ENCODE results near the gene DHX34. TPM values are rescaled to one million over a fixed set of nuclear protein-coding genes. Genes with fewer than 3 reads are reported as not detected.

The DHX34 gene
- total RNA-seq, 1 experiment from 2014 or later, result 10.4 TPM

DNA sequence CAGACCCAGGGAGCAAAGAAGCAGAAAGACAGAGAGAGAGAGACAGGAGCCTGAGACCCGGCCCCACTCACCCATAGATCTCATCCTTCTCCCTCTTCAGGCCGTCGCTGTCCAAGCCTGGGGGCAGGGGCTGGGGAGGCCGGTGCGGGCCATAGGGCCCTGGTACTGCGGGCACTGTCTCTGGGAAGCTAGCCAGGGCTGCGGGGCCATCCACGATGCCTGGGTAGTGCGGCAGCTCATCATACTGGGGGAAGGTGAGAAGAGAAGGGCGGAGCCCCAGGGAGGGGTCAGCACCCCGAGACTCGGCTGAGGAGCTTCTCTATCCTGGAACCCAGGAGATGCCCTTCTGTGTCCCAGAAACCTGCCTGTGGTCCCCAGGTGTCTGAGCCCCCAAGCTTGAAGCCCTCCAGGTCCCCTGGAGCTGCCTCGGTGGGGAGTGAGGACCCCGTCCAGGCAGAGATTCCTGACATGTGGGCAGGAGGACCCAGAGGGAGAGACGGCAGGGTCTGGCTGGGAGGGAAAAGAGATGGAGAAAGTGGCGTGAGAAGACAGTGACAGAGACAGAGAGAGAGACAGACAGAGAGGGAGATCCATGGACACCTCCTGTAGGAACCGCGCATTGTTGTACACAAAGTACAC is 68.1 kb downstream of the DHX34 start:
- no peak for DNase-seq (ENCODE audit: low spot score)

DNA sequence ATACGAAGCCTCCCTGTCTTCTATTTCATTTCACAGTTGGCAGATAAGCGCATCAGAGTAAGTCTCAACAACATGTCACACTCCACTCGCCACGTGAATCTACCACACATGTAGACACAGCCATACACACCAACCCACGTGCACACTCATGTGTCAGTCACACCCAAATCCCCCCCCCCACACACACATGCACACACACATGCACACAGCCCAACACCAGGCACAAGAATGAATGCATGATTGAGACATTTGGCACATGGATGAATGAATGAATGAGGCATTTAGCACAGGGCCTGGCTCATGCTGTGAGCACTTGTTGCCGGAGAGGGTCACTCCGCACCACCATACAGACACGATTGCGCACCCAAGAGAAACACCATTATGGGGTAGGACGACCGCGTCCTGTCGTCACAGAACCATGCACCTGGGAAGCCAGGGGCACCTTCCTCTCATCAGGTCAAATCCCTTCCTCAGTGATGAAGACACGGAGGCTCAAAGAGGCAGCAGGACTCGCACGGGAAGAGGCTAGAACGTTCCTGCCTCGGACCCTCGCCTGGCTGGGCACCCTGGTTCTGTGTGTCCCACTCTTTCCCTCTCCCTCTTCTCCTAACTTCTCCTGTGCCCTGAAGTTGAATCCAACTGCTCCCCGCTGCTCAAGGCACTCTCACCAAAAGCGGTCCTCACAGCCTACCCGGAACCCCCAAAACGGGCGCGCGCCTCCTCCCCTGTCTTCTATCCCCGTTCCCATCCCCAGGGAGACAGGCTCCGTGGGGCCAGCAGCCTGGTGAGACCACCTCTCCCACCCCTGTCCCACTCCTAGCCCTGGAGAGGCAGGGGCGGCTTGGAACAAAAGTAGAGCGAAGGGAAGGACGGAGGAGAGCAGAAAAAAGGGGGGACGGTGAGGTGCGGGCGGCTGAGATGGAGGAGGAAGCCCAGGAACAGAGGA is 68.9 kb downstream of the DHX34 start:
- DNase-seq (ENCODE audit: low spot score), result no peak

DNA sequence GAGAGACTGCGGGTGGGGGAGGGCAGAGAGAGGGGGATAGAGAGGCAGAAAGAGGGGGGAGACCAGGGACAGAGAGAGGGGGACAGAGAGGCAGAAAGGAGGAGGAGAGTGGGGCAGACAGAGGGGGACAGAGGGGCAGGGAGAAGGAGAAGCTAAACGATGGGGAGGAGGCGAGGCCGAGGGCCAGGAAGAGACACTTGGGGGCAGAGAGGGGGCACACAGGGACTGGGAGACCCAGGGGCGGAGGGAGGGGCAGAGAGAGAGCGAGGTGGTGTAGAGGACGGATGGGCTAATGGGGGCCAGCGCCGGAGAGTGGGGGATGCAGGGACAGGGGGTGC is 69.5 kb downstream of the DHX34 start:
- no peak for DNase-seq (ENCODE audit: low spot score)

DNA sequence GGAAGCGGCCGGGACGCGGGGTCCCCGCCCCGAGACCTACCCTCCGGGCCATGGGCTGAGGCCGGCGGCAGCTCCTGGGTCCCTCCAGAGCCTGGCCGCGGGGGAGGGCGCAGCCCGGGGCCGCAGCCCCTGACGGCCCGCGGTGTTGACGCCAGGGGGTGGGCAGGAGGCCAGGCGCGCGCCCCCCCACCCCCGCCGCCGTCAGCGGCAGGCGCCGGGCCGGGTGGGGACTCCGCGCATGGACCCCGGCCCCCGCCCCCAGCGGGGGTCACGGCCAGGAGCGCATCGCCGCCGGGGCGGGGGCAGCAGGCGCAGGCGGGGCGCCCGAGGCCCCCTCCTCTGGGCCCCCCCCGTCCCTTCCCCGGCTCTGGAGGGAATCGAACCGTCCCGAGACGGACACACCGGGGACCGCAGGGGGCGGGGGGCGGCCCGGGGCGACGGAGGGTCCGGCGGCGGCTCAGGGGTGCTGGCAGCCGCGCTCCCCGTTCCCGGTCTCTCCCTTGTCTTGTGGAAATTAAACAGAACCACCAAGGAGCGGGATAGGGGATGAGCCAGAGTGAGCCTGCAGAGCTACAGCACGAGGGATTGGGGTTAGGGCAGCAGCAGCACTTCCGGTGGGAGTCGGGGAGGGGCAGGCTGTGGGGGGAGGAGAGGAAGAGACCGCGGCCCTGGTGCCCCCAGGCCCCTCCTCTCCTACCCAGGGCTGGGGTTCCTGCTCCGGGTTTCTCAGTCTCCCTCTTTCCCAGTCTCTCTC is 70.1 kb downstream of the DHX34 start, which contains the start of gene MEIS3:
MEIS3 (minus strand) TSS at position 498 of the 754 bp plus-strand sequence; CDS start at position 52, 446 bp downstream.
- no peak for DNase-seq (ENCODE audit: low spot score)

DNA sequence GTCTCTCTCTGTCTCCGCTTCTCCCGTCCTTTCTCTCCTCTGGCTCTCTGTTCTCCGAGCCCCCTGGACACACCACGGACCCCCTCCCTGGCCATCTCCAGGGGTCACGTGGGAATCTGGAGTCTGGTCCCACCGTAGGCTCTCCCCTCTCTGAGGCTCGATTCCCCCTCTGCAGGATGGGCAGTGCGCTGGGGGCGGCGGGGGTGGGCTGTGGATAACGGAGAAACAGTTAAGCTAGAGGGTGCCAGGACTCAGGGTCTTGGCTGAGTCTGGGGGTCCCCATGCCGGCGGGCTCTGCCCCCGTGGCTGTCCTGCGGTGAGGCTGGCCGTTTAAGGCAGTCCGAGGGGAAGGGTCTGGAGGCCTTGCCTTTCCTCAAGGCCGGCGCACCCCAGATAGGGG is 70.7 kb downstream of the DHX34 start:
- no peak for DNase-seq (ENCODE audit: low spot score)

DNA sequence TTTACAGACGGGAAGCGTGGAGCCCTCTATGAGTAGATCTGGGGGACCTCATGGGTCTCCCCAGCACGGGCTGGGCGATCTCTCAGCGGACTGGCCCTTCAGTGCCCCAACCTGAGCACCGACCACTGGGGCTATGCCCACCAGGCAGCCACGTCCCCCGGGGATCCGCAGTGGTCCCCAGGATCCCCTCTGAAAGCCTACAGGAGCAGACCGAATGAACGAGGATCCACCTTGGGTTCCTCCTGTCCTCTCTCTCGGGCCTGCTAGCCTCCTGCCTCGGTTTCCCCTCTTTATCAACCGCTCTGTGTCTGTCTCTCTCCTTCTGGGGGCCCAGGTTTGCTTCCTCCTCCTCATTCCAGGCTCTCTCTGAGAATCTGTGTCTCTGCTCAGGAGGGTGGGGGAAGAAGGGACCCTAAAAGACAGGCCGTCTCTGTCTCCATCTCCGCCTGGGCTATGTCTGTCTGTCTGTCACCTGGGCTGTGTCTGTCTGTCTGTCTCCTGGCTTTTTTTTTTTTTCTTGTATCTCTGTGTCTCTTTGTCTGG is 72.2 kb downstream of the DHX34 start:
- DNase-seq (ENCODE audit: low spot score), result no peak

DNA sequence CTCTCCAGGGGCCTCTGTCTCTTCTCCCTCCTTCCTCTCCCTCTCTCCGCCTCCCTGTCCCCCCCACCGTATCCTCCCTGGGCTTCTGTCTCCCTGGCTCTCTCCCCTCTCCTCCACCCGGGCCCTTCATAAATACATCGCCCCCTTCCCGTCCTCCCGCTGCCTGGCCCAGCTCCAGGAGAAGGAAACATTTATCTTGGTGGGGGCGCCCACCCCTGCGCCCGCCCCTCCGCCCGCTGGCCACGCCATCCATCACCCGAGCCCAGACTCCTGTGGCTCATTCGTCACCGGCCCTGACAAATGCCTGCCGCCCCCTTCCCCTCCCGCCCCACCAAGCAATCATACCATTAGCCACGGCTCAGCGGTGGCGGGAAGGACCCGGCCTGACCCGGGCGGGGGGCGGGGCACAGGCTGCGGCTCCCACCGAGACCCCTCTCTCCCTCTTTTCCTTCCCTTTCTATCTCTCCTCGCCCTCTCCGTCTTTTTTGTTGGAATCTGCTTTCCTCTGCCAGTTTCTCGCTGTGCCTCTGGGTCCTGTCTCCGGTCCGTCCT is 72.8 kb downstream of the DHX34 start:
- no peak for DNase-seq (ENCODE audit: low spot score)

DNA sequence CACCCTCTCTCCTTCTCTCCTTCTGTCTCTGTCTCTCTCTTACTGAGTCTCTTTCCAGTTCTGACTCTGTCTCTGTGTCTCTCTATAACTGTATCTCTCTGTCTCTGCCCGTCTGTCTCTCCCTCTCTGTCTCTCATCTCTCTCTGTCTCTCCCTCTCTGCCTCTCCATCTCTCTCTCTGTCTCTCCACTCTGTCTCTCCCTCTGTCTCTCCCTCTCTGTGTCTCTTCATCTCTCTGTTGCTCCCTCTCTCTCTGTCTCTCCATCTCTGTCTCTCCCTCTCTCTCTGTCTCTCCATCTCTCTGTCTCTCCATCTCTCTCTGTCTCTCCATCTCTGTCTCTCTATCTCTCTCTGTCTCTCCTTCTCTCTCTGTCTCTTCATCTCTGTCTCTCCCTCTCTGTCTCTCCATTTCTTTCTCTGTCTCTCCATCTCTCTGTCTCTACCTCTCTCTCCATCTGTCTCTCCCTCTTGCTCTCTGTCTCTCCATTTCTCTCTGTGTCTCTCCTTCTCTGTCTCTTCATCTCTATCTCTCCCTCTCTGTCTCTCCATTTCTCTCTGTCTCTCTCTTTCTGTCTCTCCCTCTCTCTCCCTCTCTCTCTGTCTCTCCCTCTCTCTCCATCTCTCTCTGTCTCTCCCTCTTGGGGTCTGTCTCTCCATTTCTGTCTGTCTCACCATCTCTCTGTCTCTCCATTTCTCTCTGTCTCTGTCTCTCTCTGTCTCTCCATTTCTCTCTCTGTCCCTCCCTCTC is 73.5 kb downstream of the DHX34 start:
- no peak for DNase-seq (ENCODE audit: low spot score)

DNA sequence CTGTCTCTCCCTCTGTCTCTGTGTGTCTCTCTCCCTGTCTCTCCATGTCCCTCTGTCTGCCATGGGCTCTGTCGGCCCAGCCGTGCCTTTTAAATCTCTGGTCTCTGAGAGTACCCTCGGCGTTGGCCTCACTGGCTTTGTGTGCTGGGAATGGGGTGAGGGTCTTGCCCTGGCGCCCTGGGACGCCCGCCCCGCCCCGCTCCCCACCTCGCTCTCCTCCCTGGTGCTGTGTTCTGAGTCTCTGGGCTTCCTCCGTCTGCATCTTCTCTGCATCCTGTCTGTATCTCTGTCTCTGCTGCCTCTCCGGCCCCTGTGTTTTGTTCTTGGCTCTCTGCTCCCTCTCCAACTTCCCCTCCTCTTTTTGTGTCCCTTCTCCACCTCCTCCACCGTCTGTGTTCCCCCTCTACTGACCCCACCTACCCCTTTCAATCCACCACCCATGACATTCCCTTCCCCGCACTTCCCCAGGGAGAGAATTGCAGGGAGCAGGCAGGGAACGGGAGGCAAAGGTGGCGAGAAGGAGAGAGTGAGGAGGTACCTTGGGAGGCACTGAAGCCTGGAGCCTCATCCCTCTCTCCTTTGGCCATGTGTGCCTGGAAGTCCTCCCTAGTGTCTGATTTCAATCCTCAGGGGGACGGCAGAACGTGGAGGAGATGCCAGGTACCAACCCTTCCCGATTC is 74.2 kb downstream of the DHX34 start:
- no peak for DNase-seq (ENCODE audit: low spot score)

DNA sequence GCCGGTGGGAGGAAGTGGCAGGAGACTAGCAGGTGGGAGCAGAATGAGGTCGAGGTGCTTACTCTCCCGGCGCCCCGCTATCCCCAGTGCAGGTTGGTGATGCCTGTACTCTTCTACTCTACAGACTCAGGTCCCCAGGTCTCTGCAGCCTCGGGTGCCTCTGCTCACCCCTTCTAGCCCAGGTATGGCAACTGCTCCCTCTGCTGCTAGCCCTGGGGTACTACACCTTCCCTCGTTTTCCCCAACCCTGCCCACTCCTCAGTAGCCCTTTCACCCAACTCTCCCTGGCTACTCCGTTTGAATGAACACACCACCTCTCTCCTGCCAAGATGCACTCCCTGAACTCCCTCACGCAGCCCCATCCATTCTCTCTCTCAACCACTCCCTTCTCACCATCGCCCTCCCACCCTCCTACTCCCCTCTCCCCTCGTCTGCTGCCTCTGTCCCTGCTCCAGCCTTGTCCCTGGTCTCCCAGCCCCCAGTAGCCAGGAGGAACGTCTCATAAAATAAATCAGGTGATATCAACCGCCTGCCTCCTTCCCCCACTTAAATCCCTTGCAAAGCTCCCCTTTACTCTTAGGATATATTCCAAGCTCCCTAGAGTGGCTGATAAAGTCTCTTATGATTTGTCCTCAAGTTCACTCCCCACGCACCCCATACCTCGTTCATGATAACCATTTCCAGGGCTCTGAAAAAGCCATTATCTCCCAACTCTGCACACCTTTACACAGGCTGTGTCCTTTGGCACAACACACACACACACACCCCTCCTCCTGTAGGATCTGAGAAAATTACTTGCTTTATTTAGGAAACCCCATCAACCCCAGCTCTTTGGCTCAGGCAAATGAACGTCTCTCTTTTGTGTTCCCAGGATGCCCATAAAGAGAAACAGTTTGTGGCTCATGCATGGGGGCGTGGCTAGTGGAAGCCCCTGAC is 78.4 kb downstream of the DHX34 start:
- peak; percentile 56 for DNase-seq (ENCODE audit: low spot score)

DNA sequence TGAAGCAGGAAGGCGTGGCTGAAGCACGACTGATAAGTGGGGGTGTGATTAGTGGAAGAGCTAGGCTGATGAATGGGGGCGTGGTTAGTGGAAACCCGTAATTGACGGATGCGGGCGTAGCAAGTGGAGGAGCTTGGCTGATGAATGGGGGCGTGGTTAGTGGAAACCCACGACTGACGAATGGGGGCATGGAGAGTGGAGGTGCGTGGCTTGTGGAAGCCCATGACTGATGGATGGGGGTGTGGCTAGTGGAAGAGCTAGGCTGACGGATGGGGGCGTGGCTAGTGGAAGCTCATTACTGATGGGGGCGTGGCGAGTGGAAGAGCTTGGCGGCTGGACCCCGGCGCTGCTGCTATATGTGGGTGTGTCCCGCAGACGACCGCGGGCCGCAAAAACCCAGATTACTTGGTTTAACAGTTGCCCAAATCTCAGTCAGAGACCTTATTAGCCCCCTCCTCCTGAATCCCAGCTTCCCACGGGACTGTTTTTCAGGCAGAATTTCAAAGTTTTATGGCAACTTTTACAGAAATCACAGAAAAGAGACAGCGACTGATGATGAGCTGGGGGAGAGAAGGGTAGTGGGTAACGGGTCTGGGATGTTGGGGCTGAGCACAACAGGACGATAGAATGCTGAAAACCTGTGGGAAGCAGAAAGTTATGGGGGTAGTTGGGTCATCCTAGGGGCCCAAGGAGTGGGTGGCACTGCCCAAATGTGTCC is 79.2 kb downstream of the DHX34 start:
- DNase-seq (ENCODE audit: low spot score), result peak; percentile 88

DNA sequence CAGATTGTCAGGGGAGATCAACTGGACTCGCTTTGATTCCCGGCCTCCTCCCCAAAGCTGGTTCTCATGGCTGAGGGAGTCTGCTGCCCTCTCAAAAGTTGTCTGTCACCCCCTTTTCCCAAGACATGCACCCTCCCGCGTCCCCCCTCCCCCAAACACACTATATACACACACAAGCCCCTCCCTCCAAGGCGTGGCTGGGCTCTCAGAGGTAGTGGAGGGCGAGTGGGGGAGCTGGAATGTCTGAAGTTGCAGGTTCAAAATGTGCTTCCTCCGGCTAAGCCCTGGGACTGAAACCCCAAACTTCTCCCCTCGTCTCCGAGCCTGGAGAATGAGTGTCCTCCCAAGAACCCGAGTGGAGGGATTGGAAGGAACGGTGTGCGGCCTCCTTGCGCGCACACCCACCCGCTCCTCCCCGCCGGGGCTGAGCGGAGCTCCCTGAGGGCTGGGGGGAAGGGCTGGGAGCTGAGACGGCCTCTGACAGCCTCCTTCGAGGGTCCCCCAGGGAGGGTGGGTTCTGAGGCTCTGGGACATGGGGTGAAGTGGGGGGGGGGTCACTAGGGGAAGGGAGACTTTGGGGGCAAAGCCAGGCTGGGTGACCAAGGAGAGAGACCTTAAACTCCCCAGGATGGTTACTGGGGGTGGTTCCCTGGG is 80.2 kb downstream of the DHX34 start:
- DNase-seq (ENCODE audit: low spot score), result no peak

DNA sequence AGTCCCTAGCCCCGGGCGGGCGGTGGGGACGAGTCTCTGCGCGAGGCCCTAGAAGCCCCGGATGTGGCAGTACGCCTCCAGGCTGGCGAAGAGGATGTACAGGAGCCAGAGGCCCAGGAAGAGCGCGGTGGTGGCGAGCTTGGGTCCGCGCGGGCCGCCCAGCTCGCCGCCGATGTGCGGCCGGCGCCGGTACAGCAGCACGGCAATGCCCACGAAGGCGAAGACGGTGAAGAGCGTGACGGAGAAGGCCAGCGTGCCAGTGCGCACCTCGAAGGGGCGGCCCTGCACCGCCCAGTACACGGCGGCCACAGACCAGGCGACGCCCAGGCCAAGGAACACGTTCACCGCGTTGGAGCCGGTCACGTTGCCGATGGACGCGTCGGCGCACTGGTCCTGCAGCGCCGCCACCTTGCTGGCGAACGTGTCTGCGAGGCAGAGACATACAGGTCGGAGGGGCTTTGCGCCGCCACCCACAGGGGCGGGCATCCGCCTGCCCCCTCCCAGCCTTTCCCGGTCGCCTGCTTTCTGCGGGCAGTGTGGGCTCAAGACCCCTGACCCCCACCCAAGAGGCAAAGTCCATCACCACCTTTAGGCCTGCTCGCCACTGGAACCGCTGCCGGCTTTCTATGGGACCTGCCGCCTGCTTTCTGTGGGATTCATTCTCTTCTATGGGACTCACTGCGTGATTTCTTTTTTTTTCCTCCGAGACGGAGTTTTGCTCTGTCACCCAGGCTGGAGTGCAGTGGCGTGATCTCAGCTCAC is 81.1 kb downstream of the DHX34 start:
- no peak for DNase-seq (ENCODE audit: low spot score)

DNA sequence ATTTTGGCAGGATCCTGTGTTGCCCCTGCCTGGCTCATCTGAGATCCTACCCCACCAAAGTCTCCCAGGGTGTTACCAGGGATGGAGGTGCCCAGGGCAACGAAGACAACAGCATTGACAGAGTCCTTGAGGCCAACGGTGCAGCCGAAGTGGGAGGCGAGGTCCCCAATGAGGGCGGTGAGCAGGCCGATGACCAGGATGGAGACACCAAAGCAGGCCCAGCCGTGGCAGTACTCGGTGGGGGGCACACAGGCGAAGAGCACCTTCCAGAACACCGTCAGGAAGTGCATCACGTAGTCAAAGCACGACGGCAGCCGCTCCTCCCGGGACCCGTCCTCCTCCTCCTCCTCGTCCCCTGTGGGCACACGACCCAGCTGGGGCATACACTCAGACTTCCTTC is 83.0 kb downstream of the DHX34 start:
- no peak for DNase-seq (ENCODE audit: low spot score)
